GM12875 (cell line): ENCODE data around the gene FRYL.

Source experiments
- H3K4me3 ChIP-seq: one replicate; pipeline ENCODE4 v1.5.1; 2011; ENCODE audit warnings: low read depth, low read length, control low read depth
- CTCF ChIP-seq: IDR thresholded peaks from 2 replicates; pipeline ENCODE4 v1.5.1; 2011; ENCODE audit warnings: low read depth, mild to moderate bottlenecking, control low read depth, inconsistent platforms, low read length, moderate library complexity, borderline replicate concordance; ENCODE audit not compliant: insufficient read depth

FRYL gene

GRCh38 chr4:48680848-48681568 lies 99.1 kb downstream of the FRYL start:
- no peak for TF ChIP-seq CTCF

GRCh38 chr4:48673537-48673936 lies 106.5 kb downstream of the FRYL start:
- no peak overlapping the region for H3K4me3 ChIP-seq
- TF ChIP-seq CTCF = no peak

More at GRCh38 chr4:48680848-48681568, 99.1 kb downstream of the FRYL start:
- no peak overlapping the region for H3K4me3 ChIP-seq

- TF ChIP-seq CTCF = no peak
- no peak overlapping the region for H3K4me3 ChIP-seq
These were observed 109.5 kb downstream of the FRYL start for GRCh38 chr4:48670587-48670986.

- TF ChIP-seq CTCF = no peak
- H3K4me3 ChIP-seq = no peak overlapping the region
These were observed 111.0 kb downstream of the FRYL start for GRCh38 chr4:48669086-48669485.

- no peak for TF ChIP-seq CTCF
- H3K4me3 ChIP-seq = no peak overlapping the region
These were observed 111.6 kb downstream of the FRYL start for GRCh38 chr4:48668254-48669017.

- TF ChIP-seq CTCF = no peak
These were observed 112.9 kb downstream of the FRYL start for GRCh38 chr4:48667148-48667547.

More at GRCh38 chr4:48667148-48667547, 112.9 kb downstream of the FRYL start:
- no peak overlapping the region for H3K4me3 ChIP-seq
